Fibroblast of skin of right biceps (primary cell): Measurements from ENCODE around the gene MYEOV.

ENCODE experiments used
- DNase-seq: peaks from one replicate; pipeline ENCODE4 v3.0.0-alpha.2; 2013

The MYEOV gene

DNA sequence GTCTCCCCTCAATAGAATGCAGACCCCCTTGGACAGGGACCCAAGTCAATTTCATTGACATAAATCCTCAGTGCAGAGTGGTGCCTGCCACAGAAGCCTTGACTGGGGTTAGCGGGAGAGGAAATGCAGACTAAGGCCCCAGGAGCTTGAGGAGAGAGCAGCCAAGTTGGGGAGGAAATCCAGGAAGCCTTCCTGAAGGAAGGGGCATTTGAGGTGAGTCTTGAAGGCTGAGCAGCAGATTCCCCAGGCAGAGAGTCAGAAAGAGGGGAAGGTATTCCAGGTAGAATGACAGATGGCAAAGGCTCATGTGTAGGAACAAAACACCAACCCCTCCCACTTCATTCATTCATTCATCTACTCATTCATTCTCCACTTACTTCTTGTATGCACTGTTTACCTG is 10.3 kb downstream of the MYEOV start:
- no peak for DNase-seq

DNA sequence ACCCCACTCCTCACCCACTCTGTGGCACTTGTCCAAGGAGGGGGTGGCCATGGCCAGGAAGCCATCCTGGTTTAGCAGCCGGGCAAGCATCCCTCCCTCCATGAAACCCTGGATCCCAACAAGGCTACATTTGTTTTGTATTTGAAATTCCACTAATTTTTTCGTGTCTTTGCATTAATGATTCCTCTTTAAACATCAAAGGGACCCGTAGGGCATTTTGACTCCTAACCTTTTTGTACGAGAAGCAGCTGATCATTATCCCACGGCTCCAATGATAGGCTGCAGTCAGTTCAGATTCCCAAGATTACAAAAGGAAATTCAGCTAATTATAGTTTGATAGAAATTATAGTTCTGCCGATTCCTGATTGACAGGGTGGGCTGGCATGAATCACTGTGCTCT is 10.7 kb downstream of the MYEOV start:
- no peak for DNase-seq

DNA sequence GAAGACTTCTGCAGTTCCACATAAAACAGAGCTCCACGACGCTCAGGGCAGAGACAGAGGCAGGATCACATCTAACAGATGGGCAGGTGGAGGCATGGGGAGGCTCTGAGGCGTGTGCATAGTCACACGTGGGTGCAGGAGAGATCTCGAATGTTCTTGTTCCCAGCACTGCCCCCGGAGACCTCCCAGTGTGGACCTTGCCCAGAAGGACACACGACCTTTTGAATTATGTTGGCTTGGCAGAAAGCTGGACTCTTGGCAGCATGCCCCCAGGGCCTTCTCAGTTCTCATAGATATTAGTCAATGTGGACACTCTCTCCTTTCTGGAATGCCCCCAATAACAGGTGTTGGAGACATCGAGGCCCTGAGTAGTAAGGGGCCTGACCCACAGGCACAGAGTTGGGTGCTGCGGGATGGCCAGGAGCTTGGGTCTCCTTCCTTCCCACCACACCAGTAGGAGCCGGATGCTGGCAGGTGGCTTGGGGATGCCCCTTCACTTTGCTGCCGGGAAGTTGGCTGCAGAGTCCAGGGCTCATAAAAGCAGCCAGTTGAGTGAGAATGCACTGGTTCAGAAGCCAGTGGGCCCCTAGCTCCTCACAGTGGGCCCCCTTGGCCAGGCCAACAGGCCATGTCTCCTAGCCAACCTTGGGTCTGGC is 12.1 kb downstream of the MYEOV start:
- DNase-seq, result no peak

DNA sequence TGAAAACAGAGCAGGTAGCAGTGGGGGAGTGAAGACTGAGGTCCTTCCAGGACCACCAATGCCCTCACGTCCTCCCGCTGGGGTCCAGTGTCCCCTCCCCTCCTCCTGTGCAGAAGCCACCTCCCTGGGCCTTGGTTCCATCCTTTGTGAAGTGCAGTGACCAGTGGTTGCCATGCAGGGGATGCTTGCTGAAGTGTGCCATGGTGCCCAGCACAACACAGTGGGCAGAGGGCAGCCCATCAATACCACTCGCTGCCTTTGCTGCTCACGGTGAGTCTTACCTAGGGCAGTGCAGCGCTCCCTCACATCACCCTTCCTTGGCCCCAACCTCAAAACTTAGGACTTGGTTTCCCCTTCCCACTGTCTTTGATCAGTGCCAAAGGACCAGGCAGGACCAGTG is 12.9 kb downstream of the MYEOV start:
- DNase-seq, result no peak

DNA sequence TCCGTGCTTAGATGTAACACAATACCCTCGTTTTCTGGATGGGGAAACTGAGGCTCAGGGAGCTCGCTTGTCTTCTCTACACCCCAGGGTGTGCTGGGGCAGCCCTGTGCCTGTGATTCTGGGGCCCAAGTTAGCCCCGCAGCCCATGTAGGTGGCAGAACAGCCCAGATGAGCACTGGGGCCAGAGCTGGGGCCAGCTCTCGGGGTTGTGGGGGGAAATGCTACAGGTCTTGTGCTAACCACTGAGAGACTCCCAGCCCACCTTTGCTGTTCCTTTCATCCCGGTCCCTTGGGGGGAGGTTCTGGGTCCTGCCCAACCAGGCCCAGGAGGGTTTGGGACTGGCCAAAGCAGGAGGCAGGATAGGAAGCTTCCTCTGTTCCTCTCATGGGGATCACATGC is 13.5 kb downstream of the MYEOV start:
- no peak for DNase-seq

DNA sequence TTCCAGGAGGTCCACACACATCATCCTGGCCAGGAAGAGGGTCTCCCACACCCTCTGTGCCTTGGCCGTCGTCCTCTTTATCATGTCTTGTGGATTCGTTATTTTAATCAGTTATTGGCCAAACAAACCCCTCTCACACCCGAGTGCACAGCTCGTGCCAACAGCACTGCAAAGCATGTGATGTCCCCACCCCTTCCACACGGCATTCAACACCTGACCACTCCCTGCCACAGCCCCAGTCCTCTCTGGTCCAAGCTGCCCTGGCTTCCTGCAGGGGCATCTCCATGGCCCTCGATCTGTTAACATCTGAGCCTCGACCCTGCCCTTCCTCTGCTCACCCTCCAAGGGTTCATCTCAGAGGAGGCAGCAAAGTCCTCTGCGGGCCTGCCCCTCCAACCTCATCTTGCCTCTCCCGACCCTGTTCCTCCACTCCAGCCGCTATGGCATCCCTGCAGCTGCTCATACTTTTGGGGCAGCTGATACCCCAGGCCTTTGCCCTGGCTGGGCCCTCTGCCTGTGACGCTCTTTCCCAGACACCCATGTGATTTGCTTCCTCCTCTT is 14.0 kb downstream of the MYEOV start:
- no peak for DNase-seq

DNA sequence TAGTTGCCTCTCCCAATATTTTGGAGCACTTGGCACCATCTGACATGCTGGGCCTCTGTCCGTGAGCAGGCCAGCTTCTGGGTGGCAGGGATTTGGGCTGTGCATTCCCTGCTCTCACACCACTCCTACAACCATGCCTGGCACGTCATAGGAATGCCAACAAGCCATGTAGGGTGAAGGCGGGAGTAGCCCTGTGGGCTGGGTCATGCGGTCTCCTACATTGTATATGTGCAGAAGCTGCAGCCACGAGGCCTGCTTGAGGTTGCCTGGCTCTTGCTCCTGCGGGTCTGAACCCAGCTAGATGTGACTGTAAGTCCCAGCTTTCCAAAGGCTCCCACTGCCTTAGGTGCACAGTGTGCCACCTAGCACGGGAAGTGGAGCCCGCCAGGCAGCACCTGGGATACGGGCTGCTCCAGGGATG is 14.5 kb downstream of the MYEOV start:
- DNase-seq, result no peak

DNA sequence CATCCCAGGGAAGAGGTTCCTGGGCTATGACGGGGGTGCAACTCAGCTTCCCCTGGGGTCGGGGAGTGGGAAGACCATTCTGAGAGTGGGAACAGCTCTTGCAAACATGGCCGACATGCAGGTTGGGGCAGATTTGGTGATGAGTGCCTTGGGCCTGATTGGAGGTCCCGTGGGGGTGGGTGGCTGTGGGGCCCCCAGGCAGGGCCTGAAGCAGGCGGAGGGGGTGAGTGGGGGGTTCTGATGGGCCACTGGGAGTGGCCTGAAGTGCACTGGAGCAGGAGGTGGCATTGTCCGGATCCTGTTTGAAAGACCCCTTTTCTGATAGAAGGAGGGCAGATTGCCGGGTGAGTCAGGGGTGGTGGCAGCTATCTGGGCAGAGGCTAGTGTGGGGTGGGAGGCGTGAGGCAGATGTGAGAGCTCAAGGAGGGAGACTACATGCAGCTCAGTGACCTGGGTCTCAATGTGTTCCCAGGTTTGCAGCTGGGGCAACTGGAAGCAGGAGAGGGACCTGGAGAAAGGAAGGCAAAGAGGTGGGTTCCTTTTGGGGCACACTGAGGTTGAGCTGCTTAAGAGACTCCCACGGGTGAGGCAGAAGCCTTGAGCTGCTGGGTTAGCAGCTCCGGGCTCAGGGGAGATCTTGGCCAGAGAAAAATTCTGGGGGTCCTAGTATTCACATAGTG is 15.1 kb downstream of the MYEOV start:
- DNase-seq, result no peak

DNA sequence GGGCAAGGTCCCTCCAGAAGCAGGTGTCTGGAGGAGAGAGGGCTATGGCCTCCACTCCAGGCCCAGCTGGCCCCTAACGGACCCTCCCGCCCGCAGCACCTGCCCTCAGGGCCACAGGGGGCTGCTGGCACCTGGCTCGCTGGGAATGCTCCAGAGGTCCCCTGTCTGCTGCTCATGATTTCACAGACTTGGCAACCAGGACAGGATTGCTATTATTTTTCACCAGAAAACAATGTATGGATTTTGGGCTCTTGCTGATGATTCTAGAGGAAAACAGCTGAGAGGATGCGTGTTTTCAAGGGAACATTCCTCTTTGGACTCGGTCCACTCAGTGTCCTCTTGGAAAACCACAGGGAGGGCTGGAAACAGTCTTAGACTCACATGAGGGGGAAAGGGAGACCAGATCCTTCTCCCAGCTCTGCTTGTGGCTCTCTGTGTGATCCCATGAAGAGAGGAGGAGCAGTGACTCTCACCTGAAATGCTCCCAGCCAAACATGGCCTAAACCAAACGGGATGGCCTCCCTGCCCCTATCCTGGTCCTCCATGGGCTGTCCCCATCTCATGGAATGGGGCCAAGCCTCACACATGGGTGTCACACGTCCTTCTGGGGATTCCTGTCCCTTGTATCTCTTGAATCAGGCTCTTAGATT is 15.8 kb downstream of the MYEOV start:
- peak; percentile 71 for DNase-seq

DNA sequence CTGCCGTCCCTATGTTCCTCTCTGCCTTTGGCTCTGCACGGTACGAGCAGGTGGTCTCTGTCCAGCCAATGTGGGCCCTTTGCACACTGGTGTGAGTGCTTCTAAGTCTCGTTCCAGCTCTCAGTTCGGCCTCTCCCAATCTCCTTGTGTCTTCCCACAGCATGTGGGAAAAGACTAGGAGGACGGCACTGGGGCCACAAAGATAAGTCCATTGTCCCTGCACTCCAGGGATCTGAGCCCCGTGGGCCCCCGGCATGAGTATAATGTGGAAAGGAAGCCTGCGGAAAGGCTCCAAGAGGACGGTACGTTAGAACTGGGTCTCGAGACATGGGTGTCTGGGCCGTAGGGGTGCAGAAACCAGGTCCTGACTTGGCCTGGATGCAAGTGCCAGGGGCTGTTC is 16.4 kb downstream of the MYEOV start:
- no peak for DNase-seq

DNA sequence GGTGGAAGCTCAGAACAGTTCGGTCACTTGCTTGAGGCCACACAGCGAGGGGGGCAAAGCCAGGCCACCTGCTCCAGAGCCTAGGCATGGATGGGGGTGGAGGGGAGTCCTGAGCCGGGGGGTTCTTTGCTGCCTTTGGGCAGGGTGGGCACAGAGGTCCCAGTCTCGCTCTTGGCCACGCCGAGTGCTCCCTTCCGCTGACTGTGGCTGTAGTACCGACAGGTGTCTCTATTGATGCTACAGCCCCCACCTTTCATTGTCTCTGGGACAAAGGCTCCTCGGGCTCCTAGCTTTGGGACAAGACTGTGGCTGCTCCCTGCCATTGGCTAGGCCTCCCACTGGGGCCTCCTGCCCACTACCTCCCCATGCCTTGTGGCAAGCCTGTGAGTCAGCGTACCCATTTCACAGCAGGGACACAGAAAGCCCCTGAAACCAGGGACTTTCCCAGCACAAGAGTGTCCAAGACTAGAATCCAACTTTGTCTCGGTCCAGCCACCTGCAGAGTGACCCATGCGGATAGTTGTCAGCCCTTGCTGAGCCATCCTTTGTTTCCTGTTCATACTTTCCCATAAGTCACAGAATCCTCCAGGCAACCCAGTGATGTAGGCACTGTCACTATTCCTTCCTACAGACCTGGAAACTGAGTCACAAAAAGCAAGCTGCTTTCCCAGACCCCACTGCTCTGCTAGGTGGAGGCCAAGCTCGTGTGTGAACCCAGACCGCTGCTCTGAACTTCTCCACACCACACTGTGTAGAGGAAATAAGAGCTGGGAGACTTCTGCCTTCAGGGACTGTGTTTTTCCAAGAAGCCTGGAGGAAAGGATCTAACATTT is 17.2 kb downstream of the MYEOV start:
- DNase-seq, result no peak

DNA sequence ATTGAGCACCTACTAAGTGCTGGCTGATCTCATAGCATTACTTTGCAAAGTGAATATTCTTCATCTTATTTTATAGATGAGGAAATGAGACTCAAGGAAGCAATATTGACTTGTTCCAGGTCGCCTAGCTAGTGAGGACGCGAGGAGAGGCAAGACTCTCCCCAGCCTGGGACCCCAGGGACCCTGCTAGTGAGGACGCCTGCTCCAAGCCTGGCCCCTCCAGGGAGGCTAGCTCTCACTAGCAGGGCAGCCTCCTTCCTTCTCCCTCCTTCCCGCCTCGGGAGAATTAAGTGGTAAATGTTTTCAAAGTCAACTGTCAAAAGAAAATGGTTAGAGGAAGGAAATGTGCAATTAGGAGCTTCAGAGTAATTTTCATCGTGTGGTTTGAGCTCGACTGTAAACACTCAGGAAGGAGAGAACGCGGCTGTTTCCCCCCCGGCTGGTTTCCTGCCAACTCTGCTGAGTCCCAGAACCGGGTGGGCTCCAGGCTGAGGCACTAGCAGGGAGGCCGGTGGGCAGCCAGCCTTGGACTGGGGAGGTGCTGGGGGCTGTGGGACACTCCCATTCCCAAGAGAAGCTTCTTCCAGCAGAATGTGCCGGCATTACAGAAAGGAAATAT is 17.9 kb downstream of the MYEOV start:
- DNase-seq, result peak; percentile 54

DNA sequence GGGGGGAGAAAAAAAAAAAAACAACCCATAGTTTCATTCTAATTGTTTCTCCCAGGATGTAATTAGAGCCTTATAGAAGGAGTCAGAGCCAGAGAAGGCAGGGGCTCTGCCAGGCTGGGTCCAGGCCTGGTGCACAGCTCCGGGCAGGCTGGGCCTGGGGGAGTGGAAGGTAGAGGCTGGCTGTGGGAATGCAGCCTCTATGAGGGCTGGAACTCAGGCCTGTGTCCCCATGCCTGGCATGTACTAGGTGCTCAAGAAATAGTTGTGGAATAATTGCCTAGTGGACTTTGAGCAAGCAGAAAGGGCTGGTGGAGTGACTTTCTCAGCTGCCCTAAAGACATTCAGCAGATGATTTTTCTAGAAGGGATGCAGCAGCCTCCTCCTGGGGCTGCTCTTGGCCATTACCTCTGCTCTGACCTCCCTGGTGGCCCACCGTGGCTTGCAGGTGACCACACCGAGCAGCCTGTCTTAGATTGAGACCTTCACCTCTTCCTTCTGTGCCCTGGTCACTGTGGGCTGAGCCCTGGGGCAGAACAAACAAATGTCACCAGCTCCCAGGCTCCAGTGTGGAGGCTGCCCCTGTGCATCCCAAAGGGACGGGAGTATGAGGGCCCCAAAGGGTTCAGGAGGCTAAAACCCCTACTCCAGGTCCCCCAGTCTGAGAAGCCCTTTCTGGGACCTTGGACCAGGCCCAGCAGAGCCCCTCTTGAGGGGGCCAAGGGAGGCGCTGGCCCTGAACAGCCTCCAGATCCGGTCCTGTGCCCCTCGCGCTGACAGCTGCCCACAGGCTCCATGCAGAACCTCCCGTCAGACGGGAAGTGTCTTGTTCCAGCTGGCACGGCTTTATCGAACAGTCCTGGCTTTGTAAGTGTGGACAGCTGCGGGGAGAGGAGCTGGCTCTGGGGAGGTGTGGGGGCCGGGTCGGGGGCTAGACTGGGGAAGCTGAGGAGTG is 18.8 kb downstream of the MYEOV start:
- DNase-seq, result no peak

DNA sequence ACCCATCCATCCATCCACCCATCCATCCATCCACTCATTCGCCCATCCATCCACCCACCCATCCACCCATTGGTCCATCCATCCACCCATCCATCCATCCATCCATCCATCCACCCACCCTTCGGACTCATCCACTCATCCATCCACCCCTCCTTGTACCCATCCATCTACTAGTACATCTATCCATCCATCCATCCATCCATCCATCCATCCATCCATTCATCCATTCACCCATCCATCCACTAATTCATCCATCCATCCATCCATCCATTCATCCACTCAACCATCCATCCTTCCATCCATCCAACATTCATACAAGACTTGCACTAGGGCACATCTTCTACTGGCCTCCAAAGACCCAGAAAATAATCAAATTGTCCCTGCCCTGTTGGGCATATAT is 20.0 kb downstream of the MYEOV start:
- DNase-seq, result no peak

DNA sequence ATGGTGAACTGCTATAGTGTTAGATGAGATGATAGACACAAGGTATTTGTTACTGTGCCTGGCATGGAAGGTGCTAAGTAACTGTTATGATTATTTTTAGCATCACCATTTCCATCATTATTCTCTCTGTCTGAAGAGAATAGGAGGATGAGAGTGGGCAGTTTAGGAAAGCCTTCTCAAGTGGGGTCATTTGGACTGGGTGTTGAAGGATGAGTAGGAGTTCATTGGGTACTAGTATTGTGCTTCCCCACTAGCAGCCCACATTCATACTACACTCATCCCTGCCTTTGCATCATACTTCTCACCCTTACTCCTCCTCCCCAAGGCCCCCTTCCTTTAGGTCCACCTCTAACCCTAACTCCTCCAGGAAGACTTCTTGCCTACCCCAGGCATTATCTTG is 20.6 kb downstream of the MYEOV start:
- DNase-seq, result no peak

DNA sequence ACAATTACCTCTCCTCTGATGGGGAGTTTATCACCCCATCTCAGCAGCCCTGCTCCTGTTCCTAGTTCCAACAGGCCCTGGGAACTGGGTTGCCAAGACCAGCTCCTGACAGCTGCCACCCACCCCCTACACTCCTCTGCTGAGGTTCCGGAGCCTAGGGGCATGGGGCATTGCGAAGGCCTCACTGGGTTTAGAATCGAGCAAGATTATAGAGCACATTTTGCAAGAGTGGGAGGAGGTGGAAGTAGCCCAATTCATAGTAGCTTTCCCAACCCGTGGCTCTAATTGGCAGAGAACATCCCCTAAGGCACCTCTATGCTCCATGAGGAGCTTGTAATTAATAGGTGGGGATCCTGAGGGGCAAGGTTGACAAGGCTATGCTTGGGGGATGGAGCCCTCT is 23.0 kb downstream of the MYEOV start:
- no peak for DNase-seq

DNA sequence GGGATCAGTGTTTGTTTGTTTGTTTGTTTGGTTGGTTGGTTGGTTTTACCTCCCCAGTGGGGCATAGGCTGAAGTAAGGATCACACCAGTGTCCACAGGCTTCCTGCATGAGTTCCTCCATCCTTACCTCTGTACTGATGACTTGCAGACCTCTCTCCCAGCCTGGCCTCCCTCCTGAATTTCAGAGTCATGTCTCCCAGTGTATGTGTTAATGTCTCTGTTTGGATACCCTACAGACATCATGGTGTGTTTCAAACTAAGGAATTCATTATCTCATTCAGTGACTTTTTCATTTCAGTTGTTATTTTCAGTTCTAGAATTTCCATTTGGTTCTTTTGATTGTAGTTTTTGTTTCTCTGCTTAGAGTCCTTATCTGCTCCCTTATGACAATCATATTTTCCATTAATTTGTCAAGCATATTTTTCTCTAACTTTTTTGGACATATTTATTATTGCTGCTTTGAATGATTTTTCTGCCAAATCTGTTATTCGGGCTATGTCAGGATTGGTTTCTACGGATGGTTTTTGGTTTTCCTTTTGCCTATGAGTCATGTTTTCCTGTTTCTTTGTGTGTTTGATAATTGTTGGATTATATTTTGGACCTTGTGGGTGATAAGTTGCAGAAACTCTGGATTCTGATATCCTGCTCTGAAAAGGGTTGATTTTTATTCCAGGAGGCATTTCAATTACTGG is 23.6 kb downstream of the MYEOV start:
- peak; percentile 37 for DNase-seq

DNA sequence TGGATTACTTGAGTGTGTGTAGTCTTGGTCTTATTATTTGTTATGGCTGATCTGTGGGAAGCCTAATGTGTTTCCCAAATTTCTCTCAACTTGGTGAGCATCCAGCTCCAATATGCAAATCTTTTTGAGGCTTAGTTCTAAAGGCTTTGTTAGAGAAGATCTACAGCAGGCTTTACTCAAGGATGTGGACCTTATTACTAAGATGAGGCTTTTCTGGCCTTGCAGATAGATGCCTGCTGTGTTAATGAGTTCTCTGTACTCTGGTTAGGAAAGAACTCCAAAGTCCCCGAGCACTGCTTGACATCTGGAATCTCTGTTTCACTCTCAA is 24.1 kb downstream of the MYEOV start:
- DNase-seq, result no peak

DNA sequence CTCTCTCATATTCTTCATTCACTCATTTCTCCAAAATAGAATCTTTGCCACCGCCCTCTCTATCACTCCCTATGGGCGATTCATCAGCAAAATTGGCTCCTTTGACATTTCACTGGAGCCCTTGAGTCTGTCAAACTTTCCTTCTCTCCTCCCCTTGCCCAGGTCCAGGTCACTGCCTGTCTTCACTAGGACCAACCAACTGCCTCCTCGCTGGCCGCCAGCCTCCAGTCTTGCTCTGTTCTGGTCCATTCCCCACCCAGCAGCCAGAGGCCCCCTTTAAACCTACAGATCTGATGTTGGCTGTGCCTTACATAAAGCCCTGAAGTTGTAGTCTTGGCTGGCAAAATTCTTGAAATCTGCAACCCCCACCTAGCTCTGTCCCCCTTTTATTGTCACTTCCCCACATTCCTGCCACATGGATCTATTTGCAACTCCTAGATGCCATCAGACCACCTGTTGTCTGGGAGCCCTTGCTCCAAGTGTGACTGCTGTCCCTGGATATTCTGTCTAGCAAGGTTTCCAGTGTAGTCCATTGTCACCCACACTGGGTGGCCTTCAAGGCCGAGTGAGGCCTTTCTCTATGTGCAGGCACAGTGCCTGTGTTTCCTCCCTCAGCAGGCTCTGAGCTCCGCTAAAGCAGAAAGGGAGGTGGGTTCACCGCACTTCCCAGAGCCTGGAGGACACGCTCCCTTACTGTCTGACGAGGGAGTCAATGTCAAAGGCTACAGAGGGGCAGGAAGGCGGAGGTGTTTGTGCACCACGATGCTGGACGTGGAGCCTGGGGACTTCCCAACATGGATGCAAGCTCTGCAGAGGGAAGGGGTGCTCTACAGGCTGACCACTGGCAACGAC is 25.5 kb downstream of the MYEOV start:
- DNase-seq, result no peak

DNA sequence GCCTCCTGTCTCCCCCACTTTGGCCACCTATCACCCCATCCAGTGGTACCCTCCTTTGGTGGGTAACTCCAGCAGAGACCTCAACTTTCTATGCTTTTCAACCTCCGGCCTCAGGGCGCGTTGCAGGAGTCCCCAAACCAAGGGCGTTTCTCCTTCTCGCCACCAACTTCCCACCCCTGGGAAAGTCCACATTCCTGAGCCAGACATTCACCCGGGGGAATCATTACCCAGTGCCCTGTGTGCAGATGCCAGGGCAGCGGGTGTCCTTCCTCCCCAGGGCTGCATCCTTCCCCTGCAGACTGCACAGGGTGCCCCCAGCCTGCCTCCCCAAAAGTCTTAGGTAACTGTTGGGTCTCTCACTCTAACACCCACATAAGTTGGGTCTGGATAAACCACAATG is 26.4 kb downstream of the MYEOV start:
- DNase-seq, result no peak
